HG02759 (cell line): ENCODE measurements around the gene GSAP.

Source experiments
- ATAC-seq: cut with Tn5 transposase; IDR thresholded peaks from one replicate; pipeline ENCODE4 v1.9.1; 2021; ENCODE audit warnings: mild to moderate bottlenecking, moderate library complexity; ENCODE audit not compliant: unreplicated experiment

The GSAP gene

DNA sequence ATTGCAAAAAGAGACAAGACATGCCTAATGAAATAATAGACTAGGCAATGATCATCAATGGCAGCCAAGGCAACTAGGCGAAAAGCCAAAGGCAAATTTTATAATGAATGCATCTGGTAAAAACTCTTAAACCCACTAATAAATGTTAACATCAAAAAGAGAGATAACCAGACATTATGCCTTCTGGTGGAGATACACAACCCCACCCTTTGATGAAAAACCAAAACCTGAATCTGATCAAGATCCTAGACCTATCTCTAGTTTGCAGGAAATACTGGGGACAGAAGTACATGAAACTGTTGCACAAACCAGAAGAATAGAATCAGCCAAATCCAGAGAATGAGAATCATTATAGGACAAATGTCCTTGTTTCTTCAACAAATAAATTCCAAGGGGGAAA is 22.0 kb upstream of the GSAP start:
- no peak for ATAC-seq

DNA sequence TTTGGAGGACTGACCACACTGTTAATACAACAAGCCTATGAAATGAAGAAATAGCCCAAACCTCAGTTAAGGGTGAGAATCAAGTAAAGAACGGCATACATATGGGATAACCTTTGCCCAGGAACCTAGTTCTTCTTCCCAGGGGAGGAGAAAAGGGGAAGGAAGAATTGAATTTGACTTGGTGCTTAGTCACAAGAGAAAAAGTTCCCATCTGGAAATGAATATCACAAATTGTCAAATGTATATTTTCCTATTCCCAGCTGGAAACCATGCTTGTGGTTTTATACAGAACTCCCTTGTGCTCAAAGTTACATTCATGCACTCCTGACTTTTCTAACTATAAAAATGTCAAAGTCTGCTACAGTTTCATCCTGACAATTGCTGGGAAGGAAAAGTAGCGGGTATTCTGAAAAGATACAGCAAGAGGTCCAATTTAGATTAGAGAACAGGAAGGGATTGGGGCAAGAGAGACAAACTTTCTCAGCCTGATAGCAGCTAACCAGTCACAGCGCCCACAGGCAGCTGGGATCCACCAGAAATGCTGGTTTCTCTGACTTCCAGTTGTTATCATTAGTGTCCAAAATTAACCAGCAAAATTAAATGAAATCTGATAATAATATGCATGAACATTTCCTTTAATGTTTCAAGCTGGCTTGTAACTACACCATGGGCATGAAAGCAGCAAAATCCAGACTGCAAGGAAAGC is 18.6 kb upstream of the GSAP start:
- ATAC-seq: no peak

DNA sequence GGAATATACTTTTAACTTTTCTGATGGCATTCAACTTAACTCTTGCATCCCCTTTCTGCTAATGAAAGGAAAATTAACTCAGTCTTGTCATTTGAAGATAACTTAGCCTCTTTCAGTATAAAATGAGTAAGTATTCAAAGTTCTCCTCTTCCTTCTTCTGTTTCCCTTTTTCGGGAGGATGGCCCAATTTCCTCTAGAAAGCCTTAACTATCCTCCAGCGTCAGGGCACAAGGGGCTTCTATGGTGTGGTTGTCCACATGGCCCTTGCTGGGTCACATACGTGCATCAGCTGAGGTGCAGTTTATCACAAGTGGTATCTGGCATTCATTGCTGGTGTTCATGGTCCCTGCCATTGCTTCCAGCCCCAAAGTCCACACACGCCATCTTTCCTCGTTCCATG is 17.8 kb upstream of the GSAP start:
- ATAC-seq: no peak

DNA sequence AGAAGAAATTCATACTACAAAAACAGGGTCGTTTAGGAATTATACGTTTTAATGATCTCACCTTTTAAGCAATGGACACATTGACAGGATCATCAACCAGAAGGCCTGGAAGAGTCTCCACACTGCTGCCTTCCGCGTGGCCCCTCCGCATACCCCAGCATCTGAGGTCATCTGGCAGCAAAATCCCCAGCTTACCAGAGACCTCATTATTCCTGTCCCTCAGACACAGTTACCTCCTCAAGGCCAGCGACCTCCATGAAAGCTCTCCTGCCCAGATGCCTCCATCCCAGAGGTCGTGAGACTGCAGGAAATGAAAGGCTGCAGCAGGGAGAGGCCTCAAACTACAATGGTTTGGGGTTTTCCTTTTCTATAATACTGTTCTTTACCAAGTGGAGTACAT is 14.8 kb upstream of the GSAP start:
- ATAC-seq: no peak

DNA sequence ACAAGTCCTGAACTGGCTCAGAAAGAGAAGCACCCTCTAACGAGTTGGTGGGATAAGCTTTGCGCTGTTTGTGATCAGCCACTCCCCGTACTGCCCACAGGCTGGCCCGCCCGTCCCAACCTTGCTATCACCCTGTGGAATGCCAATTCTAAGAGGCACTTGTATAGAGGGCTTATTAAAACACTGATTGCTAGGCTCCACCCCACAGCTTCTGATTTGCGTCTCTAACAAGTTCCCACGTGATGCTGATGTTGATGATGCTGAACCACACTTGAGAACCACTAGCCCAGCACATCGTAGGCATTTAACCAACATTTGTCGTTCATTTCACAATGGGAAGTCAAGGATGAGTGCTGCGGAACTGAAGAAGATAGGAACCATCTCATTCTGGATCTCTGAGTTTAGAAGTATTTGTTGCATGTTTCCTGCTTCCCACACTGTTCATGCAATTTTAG is 12.7 kb upstream of the GSAP start:
- ATAC-seq: no peak

DNA sequence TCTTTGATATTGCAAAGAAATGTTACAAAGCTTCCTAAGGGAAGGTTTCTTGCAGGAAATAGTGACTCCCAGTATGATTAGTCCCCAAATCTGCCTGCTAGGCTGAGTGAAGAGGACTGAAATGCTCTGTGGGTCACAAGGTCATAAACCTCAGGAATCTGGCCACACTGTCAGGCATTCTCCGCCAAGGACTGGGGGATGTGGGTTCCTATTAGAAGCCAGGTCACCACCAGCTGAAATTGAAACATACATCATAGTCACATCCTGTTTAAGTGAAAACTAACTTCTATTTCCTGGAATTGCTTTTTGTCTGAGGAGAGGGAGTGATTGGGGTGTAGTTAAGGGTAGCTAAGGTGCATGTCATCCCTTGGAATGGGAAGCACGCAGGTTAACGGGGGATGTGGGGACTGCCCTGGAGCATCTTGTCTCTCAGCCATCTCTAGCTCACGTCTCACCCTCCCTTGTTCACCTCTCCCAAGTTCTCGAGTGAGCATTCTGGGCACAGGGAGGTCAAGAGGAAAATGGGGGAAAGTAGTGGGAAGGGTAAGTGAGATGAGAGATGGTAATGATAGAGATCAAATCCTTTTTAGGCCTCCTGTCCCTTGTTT is 12.0 kb upstream of the GSAP start:
- no peak for ATAC-seq

DNA sequence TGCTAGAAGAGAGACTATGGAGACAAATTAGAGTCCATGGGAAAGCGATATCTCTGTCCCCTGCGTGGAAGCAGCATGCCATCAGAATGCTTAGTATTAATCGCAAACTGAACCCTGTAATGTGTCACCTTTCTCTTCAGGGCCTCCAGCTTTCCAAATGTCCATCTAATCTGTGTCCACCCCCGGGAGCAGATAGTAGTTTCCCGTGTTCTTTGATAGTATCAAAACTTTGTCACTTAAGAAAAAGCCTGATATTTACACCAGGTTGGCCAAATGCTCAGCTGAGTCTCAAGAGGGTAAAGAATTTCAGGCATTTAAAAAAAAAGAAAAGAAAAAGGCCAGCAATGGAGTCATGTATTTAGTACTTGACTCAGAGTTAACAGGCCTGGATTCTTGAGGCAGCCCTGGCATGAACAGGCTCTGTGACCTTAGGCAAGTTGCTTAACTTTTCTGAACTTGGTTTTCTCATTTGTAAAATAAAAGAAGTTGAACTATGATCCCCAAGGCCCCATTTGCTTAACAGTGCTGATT is 10.4 kb upstream of the GSAP start:
- ATAC-seq: no peak

DNA sequence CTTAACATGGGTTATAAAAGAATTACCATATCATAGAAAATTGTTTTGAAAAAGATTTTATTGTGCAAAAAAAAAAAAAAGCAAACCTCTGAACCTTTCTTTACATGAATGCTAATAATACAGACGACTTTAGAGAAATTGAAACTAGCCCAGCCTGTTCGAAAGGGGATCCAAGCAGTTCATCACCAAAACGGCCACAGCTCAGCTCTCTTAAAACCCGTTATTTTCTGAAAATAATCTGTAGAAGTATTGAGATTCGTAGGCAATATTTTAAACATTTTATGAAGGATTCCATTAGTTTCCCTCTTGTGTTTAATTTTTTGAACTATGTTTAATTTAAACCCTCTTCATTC is 9.9 kb upstream of the GSAP start:
- peak; percentile 62 for ATAC-seq

DNA sequence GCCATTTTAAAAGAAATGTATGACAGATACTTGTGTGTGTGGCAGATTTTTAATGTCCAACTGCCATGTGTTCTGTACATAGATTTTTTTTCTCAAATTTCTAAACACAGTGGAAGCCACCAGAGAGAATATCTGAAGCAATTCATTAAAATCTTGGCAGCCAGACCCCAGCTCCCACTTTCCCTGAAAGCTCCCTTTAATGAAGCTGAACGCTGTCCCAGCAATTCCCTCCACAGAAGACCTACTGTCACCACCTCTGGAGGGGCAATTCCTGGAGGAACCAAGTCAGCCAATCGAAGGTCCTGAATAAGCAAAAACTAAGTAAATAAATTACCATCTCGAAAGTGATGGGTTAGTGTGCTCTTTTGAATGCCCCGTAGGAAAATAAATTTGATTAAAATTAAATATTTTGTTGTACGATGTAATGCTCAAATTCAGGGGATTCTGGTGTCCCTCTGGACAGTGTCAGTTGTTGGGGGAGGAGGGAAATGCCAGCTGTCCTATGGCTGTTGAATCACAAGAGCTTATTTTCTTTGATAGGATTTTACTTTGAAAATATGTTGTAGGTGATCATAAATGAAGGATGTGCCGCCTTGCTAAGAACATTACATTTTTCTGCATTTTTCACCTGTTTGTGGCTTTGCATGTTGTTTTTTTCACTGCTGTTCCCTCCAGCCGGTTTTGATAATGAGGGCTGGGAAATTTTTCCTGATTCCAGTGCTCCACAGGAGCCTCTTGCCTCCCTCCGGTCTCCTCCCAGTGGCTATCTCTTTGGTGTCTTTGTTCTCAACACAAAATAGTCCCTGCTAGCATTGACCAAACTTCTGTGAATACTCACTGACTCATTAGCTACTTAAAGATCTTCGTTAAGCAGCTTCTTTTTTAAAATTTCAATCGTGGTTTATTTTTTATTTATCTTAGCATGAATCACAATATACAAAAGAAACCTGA is 9.2 kb upstream of the GSAP start:
- ATAC-seq: peak; percentile 19

DNA sequence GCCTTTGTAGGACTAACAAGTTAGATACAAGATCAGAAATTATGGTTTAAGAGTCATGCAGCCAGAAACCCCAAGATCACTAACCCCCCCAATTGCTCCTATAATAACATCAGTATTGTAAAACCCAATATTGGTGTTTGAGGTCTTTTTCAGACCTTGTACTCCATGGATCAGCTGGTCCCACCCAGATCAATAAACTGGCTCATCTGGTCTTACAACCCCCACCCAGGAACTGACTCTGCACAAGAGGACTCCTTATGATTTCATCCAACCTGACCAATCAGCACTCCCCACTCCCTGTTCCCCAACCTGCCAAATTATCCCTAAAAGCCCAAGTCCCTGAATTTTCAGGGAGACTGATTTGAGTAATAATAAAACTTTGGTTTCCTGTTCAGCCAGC is 6.4 kb upstream of the GSAP start:
- ATAC-seq: no peak

DNA sequence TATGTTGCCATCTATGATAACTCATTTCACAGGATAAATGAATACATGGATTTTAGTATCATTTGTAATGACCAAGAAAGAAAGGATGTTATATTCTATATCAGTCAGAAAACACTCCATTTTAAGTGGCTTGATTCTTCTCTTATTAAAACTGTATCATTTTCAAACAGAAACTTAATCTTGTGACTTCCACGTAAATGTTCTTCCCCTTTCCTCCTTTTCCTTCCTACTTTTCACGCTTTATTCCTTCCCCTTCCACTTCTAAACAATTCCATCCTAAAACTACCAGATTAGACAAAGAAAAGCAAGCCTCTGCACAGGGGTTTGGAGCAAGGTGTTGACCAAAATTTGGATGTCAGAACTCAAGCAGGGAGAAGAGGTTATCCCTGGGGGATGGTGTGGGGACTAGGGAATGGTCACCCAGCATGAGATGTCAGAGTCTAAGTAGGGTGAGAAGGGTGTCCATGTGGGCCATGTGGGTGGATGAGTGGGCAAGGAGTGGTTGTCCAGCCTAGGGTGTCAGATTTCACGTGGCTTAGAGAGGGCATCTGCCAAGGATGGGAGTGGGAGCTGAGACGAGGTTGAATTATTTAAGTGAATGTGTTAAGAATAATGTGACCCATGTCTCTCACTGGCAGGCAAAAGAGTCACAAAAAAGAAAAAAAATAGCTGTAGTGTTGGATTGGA is 5.0 kb upstream of the GSAP start:
- ATAC-seq: no peak

DNA sequence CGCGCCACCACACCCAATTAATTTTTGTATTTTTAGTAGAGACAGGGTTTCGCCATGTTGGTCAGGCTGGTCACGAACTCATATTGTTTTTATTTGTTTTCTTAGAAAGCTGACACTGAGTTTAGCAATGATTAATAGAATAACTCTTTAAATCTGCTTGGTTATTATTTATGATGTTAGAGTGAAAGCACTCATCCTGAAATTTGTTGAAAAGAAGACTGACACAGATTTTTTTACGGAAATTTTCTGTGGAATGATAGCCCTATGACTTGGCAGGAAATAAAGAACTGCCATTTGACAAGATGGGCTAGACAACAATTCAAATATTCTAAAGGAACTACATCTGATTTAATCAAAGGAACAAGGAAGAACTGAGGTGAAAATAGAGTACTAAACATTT is 4.3 kb upstream of the GSAP start:
- no peak for ATAC-seq

DNA sequence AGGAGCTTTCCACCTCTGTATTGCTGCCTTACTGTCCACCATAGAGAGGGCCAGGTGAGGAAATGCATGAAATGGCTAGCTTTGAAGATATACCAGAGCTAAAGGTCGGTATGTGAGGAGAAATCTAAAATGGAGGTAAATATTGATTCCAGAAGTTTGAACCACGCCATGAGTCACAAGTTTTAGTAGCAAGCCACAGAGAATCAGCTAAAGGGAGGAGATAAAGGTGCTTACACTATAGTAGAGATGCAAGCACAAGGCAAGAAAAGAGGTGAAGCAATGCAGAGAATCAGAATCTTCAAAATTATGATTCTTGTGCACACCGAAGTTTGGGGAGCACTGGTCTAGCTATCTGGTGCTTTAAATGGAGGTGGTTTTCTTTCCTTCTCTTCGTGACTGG is 3.0 kb upstream of the GSAP start:
- no peak for ATAC-seq

DNA sequence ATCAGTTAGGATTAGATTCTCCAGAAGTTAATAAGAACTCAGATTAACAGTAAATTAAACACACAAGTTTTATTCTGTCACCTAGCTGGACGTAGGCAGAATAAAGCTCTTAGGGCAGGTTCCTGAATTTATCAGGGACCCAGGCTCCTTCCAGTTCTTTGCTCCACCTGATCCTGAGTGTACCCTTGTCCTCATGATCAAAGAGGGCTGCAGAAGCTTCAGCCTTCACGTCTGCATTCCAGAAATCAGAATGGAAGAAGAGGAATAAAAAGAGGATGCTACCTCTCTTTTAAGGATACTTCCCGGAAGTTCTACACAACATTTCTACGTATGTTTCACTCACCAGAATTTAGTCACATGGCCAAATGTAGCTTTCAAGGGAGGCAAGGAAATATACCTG is 1.7 kb upstream of the GSAP start:
- no peak for ATAC-seq

DNA sequence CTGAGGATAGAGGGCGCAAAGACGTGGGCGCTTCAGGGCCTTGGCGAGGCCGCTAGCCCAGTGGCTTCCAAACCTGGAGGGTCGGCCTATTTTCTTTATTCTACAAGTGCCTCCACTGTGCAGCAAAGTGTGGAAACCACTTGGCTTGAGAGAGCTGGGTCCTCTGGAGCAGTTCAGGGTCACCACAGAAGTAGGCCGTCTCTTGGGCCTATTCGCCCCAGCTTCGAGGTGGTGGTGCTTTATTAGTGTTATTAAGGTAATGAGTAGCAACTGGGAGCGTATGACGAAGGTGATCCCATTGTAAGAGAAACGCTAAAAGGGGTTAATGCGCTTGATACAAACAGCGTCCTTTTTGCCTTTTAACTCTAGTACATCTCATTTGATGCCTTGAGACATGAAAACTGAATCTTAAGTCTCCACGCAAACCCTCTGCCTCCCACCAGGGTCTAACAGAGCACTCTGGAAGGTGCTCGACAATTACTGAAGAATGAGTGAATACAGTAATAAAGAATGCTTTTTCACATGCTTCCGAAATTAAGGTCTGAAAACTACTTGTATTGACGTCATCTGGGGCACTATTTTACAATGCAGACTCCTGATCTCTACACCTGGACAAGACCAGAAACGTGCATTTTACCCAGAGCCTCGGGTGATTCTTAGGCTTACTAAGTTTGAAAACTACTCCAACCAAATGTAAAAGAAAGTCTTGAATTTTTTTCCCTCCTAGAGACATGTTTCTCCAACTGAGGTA is 647 bp upstream of the GSAP start:
- no peak for ATAC-seq

DNA sequence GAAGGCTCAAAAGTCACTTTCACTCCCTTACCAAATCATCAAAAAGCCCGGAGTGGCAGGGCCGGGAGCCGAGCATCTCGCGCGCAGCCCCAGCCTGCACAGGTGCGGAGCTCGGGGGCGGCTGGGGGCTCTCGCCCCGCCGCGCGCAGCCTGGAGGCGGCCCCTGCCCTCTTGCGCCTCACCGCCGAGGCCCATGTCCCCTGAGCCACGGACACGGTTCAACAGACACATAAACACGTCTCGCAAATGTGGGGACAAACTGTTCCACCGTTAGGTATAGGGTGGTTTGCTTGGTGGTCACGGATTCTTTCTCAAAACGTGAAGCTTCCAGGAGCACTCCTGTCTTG is 700 bp downstream of the GSAP start:
- peak; percentile 48 for ATAC-seq

DNA sequence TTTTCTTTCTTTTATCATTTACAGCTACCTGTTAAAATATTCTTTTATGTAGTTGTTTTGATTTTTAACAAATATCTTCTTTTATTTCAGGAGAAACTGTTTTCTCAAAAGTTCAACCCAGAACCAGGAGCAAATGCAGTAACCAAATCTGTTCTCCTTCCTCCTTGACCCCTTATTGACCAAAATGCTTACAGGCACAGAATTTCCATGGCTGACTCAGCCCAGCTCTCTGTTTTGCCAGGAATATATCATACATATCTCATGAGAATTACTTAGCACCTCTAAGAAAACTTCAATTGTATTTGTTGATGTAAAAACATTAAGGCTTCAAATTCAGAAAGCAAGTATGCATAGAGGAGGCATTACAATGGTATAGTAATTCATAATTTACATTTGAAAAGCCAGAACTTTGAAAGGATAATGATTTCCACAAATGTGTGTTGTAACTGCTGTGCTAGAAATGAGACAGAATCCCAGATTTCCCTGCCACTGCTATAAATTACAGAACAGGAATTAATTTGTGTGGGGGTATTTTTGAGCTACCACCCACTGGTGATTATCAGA is 2.2 kb downstream of the GSAP start:
- no peak for ATAC-seq

DNA sequence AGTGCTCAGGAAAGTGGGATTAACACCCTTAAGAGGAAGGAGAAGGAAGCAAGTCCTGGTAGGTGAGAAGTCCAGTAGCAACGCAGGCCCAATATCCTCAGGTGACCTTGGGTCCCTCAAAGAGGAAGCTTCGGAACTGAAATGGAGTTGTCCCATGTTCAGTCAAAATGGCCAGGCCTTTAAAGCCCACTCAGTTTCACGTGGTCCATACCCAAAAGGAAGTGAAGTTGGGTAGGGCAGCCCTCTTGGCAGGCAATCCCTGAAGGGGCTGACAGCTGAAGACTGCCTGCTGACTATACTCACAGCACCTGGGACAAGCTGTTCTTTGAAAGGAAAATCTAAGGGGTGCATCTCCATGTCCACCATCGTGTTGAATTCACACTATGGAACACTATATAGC is 3.0 kb downstream of the GSAP start:
- ATAC-seq: no peak

DNA sequence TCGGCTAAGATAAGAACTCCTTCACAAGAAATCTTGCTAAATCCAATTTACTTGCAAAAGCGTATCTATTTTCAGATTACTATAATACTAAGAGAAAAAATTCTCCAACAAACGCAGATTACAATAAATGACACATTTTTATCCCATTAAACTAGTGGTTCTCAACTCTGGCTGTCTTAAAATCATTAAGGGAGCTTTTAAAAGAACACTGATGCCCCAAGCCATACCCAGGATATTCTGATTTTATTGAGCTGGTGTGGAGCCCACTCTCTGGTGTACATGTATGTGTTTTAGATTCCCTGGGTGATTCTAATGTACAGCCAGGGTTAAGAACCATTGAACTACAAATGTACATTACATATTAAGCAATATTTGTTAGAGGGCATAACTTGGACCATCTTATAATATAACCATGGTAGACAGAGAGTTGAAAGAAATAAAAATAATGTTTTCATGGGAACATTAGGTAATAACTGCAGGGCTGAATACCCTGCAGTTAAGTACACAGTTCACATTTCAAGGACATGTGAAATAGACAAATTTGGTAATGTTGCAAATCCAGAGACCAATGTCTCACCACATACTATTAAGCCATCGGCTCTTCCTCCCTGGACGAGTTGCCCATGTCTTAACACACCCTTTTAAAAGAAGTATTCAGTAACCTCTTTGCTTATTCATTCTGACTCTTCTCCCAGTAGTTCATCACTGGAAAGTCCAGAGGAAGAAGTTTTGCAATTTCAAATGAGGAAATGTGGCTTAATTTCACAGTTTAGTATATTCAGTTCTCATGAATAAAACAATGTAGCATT is 6.2 kb downstream of the GSAP start:
- ATAC-seq: no peak
